Uterus (tissue), 2 donors: ENCODE measurements around the gene TRNP1.

Experiments used
- POLR2A ChIP-seq, 2 donors: fragments of 450-650 bp; IDR thresholded peaks; one replicate each; pipeline ENCODE4 v1.6.1; 2016; ENCODE audit warnings: antibody characterized with exemption in 2 of 2, mild to moderate bottlenecking in 1 of 2, moderate library complexity in 1 of 2
- TF ChIP-seq, protein P1 (sequence below), 4 experiments: fragments of 200-600 bp in 2 of 4; fragments of 450-650 bp in 2 of 4; sonication (generic) in 2 of 4; IDR thresholded peaks; one replicate each; pipeline ENCODE4 v1.5.1; 2016 to 2019; ENCODE audit warnings: antibody characterized with exemption in 4 of 4, mild to moderate bottlenecking in 2 of 4, moderate library complexity in 1 of 4

DNA sequence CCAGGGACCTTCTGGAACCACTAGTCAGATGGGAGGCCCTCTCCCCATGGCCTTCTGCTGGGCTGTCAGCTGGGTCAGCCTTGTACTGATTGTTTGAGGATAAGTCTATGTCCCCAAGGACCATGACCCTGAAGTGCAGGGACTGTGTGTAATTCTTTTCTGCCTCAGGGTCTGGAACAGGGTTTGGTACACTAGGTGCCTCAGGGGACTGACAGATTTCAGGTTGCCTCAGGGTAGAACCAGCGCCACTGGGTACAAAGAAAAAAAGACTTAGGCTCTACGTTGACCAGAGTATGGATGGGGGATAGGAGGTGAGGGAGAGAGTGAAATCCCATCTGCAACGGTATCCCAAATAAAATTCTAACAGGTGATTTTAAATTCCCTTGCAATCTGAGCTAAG, 36.2 kb upstream of the TRNP1 start:
- TF ChIP-seq, protein P1, sequence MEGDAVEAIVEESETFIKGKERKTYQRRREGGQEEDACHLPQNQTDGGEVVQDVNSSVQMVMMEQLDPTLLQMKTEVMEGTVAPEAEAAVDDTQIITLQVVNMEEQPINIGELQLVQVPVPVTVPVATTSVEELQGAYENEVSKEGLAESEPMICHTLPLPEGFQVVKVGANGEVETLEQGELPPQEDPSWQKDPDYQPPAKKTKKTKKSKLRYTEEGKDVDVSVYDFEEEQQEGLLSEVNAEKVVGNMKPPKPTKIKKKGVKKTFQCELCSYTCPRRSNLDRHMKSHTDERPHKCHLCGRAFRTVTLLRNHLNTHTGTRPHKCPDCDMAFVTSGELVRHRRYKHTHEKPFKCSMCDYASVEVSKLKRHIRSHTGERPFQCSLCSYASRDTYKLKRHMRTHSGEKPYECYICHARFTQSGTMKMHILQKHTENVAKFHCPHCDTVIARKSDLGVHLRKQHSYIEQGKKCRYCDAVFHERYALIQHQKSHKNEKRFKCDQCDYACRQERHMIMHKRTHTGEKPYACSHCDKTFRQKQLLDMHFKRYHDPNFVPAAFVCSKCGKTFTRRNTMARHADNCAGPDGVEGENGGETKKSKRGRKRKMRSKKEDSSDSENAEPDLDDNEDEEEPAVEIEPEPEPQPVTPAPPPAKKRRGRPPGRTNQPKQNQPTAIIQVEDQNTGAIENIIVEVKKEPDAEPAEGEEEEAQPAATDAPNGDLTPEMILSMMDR (IDR thresholded peaks at IDR 0.05), result no peak
- TF ChIP-seq POLR2A (IDR thresholded peaks at IDR 0.05), result no peak
